T-helper 22 cell (primary cell): ENCODE measurements around the gene DHX8.
"Not testable (repeated sequence)": the region's sequence is repeated elsewhere in the genome, so short reads cannot be mapped to it uniquely, and the experiment has no call there.

Source experiments
- DNase-seq: peaks from one replicate; pipeline ENCODE4 v3.0.0-alpha.2; 2020; ENCODE audit warnings: low read depth

Gene DHX8

DNA sequence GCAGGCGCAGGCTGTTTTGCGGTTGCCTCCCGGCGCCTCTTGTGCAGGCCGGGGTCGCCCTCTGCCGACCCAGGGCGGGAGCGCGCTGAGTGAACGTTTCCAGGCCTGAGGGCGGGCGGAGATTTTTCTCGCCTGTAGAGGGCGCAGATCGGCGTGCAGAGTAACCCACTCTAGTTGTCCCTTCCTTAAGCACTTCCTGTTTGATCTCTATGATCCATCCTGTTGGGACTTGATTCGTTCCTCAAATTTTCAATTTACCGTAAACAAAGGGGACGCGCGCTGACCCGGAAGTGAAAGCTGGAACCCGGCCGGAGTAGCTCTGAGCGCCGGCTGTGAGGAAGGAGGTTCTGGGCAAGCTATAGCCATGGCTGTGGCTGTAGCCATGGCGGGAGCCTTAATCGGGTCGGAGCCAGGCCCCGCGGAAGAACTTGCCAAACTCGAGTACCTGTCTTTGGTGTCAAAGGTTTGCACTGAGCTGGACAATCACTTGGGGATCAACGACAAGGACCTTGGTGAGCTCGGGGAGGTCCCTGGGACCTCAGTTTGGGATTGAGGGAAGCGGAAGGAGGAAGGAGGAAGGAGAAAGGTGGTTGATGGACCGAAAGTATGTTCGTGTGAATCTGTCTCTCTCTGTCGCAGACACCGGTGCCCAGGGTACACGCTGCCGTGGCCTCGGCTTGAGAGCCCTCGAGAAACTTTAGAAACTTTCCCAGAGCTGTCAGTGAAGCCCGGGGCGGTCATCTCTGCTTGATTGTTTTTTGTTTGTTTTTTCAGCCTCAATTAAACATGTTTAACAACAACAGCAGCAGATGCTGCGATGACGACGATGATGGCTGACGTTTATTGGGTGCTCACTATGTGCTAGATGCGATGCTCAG, at the start of gene DHX8:
DHX8 (plus strand) TSS at position 302 of the 878 bp plus-strand sequence; CDS start at position 365, 63 bp downstream.
- peak; percentile 94 for DNase-seq

DNA sequence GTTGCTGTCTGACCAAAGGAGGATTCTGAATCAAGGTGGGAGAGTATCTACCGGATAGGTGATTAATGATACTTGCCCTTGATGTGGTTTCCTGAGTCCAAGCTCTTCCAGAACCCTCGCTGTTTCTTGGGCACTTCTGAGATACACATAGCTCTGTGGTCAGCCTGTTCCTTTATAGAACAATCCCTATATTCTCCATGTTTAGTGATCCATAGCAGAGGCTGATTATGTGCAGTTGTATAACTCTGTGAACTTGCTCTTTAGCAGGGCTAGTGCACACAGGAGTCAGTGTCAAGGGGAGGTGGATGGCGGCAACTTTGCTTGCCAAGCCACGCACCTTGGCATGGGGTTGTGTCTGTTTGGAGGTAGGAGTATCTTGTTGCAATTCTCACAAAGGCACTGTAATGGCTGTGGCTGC, 48.9 kb upstream of the DHX8 start:
- DNase-seq = no peak

DNA sequence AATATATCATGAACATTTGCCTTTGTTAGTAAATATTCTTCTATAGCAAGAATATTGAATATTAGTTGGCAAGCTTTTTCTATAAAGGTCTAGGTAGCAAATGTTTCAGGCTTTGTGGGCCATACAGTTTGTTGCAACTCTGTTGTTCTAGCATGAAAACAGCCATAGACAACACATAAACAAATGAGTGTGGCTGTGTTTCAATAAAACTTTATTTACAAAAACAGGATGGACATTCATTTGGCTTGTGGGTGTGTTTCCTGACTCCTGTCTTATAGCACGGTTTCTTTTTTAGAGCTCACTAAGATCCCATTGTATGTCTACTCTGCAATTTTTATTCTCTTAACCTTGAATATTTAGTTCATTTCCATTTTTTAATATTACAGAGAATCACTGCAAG, 46.0 kb upstream of the DHX8 start:
- no peak for DNase-seq

DNA sequence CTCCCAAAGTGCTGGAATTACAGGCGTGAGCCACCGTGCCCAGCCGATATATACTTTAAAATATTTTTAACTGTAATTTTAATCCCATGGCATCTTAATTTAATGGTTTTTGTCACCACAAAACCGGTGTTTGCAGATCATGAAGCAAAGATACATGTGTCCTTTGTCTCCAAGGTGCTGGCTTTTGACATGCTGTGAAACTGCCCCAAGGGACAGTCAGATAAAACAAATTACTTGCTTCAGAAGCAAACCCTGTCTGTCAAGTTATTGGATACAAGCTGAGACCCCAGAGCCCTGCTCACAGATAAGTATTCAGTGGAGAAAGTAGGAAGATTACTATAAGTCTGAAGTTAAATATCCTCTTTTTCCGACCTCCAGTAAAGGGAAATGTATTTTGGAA, 45.1 kb upstream of the DHX8 start:
- DNase-seq = no peak

GRCh38 chr17:43439041-43439440, 44.7 kb upstream of the DHX8 start:
- DNase-seq = no peak

GRCh38 chr17:43442711-43443110, 41.1 kb upstream of the DHX8 start:
- no peak for DNase-seq

GRCh38 chr17:43443381-43443780, 40.4 kb upstream of the DHX8 start:
- DNase-seq = no peak

- no peak for DNase-seq
These were observed 39.4 kb upstream of the DHX8 start for GRCh38 chr17:43444223-43445008.

- no peak for DNase-seq
These were observed 38.7 kb upstream of the DHX8 start for GRCh38 chr17:43445009-43445589.

GRCh38 chr17:43446773-43447172, 37.0 kb upstream of the DHX8 start:
- no peak for DNase-seq

- no peak for DNase-seq
These were observed 34.9 kb upstream of the DHX8 start for GRCh38 chr17:43448720-43449469.

GRCh38 chr17:43449470-43450248, 34.1 kb upstream of the DHX8 start:
- DNase-seq = no peak

DNA sequence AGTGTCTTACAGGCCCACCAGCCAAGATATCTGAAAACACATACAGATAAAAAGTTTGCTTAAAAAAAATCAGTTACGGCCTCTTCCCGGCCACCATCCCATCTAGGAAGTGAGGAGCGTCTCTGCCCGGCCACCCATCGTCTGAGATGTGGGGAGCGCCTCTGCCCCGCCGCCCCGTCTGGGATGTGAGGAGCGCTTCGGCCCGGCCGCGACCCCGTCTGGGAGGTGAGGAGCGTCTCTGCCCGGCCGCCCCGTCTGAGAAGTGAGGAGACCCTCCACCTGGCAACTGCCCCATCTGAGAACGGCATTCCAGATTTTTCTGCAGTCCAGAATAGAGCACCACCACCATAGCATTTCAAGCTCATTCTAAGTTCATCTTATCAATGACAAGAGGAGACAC, 33.0 kb upstream of the DHX8 start:
- DNase-seq = not testable (repeated sequence)

DNA sequence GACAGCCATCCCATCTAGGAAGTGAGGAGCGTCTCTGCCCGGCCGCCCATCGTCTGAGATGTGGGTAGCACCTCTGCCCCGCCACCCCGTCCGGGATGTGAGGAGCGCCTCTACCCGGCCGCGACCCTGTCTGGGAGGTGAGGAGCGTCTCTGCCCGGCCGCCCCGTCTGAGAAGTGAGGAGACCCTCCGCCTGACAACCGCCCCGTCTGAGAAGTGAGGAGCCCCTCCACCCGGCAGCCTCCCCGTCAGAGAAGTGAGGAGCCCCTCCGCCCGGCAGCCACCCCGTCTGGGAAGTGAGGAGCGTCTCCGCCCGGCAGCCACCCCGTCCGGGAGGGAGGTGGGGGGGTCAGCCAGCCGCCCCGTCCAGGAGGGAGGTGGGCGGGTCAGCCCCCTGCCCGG, 32.0 kb upstream of the DHX8 start:
- not testable (repeated sequence) for DNase-seq

DNA sequence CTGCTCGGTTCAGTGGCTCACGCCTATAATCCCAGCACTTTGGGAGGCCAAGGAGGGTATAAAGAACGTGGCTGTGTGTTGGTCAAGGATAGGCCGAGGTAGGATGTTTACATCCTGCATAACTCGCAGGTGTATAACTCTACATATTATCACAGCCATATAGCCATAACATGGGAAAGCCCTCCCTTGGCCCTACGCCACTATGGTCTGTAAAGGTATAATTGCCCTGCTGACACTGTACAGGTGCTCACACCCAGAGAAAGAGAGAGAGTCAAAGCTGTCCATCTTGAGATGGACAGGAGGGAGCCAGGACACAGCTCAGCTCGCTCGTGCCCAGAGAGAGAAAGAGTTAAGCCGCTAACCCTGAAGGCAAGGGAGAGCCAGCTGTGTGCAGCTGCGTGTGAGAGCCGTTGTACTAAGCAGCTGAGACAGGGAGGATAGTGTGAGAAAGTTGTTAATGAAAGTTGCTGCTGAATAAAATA, 30.4 kb upstream of the DHX8 start:
- no peak for DNase-seq

DNA sequence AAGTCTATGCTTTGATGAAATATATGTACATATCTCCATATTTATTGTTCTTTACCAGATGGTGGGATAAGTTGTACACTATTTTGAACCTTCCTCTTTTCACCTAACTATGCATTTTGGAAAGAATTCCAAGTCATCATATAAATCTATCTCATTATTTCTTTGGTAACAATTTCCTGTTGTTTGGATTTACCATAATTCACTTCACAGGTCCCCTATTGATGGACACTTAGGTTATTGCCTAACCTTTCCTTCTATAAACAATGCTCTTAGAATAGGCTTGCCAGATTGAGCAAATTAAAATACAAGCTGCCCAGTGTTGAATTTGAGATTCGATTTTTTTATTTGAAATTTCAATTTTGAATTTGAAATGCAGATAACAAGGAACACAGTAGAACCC, 28.9 kb upstream of the DHX8 start:
- no peak for DNase-seq

DNA sequence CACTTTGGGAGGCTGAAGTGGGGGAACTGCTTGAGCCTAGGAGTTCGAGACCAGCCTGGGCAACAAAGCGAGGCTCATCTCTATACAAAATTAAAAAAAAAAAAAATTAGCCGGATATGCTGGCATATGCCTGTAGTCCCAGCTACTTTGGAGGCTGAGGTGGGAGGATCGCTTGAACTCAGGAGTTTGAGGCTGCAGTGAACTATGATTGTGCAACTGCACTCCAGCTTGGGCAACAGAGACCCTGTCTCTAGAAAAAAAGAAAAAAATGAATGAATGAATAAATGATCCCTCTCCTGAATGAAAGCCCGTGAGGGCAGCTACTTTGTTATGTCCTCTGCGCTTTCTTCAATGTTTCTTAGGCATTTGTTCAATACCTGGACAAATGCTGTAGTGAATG, 27.7 kb upstream of the DHX8 start:
- no peak for DNase-seq

GRCh38 chr17:43456661-43457361, 27.0 kb upstream of the DHX8 start:
- DNase-seq = no peak

DNA sequence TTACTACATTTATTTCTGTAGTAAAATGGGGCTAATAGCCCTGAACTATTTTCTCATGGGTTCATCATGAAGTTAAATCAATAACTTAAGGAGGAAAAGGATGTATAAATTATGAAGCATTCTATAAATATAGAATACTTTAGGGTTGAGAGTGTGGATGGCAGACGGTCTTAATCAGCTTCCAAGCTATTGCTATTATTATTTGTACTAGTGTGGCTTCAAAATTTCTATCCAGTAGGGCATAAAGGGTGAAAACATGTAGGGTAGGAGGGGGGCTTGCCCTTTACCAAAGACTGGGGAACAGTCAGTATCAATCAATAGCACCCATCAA, 26.4 kb upstream of the DHX8 start:
- no peak for DNase-seq

GRCh38 chr17:43459878-43460277, 23.9 kb upstream of the DHX8 start:
- not testable (repeated sequence) for DNase-seq

- no peak for DNase-seq
These were observed 22.6 kb upstream of the DHX8 start for GRCh38 chr17:43461185-43461584.
